Right atrium auricular region (tissue), 2 donors: ENCODE data around the gene MAN2A2. TPM values are rescaled to one million over a fixed set of nuclear protein-coding genes. Genes with fewer than 3 reads are reported as not detected.

ENCODE experiments used
- DNase-seq: peaks from one replicate; pipeline ENCODE4 v3.0.0-alpha.2; 2019; ENCODE audit warnings: low spot score
- H3K27ac ChIP-seq, 2 donors: fragments of 200-600 bp; sonication (generic); 1 replicate in 1 of 2; 2 replicates in 1 of 2; pipeline ENCODE4 v1.5.1; 2016 to 2019
- H3K27me3 ChIP-seq, 2 donors: fragments of 200-600 bp; sonication (generic); one replicate each; pipeline versions ENCODE4 v1.5.1 to v1.6.0; 2017 to 2019
- H3K36me3 ChIP-seq: fragments of 200-600 bp; sonication (generic); one replicate; pipeline ENCODE4 v1.5.1; 2016
- H3K4me1 ChIP-seq, 2 donors: fragments of 200-600 bp; sonication (generic); one replicate each; pipeline versions ENCODE4 v1.5.1 to v1.6.0; 2017 to 2019
- H3K4me3 ChIP-seq, 2 donors: fragments of 200-600 bp; sonication (generic); 1 replicate in 1 of 2; 2 replicates in 1 of 2; pipeline ENCODE4 v1.5.1; 2017 to 2019; ENCODE audit warnings: mild to moderate bottlenecking in 1 of 2, moderate library complexity in 1 of 2
- H3K9me3 ChIP-seq, 2 donors: fragments of 200-600 bp; sonication (generic); one replicate each; pipeline ENCODE4 v1.5.1; 2019
- CTCF ChIP-seq, 2 donors: fragments of 200-600 bp; sonication (generic); IDR thresholded peaks; one replicate each; pipeline ENCODE4 v1.5.1; 2019; ENCODE audit warnings: antibody characterized with exemption in 2 of 2
- total RNA-seq, 2 donors: library from RNA; depleted of rRNA; stranded (reverse); fragments of >200 nt; gene quantifications; one replicate each; pipeline ENCODE4 v1.1.0, GENCODE V29; 2016

Gene MAN2A2
- total RNA-seq, 2 donors from 2014 or later = 41.7 to 42.3 TPM

DNA sequence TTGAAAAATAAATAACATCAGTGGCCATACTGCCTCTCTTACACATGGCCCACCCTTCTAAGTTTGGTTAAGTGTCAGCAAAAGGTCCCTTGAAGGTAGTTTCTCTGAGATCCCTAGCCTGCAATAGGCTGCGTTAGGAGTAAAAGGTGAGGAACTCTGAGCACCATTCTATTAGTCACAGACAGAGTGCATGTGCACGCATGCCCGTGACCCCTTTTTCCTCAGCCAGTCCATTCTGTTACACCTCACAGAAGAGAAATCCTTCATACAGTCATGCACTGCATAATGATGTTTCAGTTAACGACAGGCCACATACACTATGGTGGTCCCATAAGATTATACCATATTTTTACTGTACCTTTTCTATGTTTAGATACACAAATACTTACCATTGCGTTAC, 64.1 kb downstream of the MAN2A2 start:
- no peak for DNase-seq
- no peak for TF ChIP-seq CTCF (IDR thresholded peaks at IDR 0.05)
- Histone ChIP-seq H3K27ac (no peak overlapping the region), H3K4me3 (no peak overlapping the region), H3K9me3 (no peaks in the 10 kb centered on the region), H3K4me1 (no peaks in the 10 kb centered on the region), H3K27me3 (no peaks in the 10 kb centered on the region), H3K36me3 (no peaks in the 10 kb centered on the region)

DNA sequence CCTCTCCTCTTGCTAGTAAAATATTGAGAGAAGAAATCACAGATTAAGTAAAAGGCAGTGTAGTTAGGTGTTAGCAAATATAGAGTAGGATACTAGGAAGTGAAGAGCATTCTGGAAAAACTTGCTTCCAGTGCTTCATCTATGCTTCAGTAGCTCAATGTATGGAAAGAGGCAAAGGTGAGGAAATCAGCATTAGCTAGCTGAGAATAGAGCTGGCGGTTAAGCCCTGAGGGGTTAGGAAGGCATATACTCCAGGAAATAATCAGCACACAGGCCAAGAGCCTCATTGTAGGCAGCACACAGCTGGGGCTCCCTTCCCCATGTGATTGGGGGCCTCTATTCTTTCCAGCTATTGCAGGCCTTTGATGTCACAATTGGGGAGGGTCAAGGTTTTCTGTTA, 65.3 kb downstream of the MAN2A2 start:
- no peak for TF ChIP-seq CTCF (IDR thresholded peaks at IDR 0.05)
- Histone ChIP-seq H3K4me3 (no peak overlapping the region), H3K27me3 (no peaks in the 10 kb centered on the region), H3K4me1 (no peaks in the 10 kb centered on the region), H3K27ac (no peak overlapping the region), H3K9me3 (no peaks in the 10 kb centered on the region), H3K36me3 (no peaks in the 10 kb centered on the region)
- DNase-seq = no peak

- no peak for TF ChIP-seq CTCF (IDR thresholded peaks at IDR 0.05)
- H3K36me3 ChIP-seq = no peaks in the 10 kb centered on the region
These were observed 67.2 kb downstream of the MAN2A2 start for GRCh38 chr15:90970274-90970673.

GRCh38 chr15:90972133-90972532, 69.0 kb downstream of the MAN2A2 start:
- TF ChIP-seq CTCF (IDR thresholded peaks at IDR 0.05) = no peak
- no peak for DNase-seq
- no peaks in the 10 kb centered on the region for H3K4me1 ChIP-seq
- no peak overlapping the region for H3K4me3 ChIP-seq
- no peaks in the 10 kb centered on the region for H3K27me3 ChIP-seq
- no peaks in the 10 kb centered on the region for H3K9me3 ChIP-seq
- no peaks in the 10 kb centered on the region for H3K36me3 ChIP-seq
- H3K27ac ChIP-seq = no peak overlapping the region

More at GRCh38 chr15:90970274-90970673, 67.2 kb downstream of the MAN2A2 start:
- Histone ChIP-seq H3K4me3 (no peak overlapping the region), H3K27me3 (no peaks in the 10 kb centered on the region), H3K4me1 (no peaks in the 10 kb centered on the region), H3K9me3 (no peaks in the 10 kb centered on the region), H3K27ac (no peak overlapping the region)
- DNase-seq = no peak

Other genes with a start within 250 kb of the MAN2A2 start
- gene BLM, start 186.0 kb upstream of the MAN2A2 start, total RNA-seq = 10 to 100 TPM; 19.3 to 26.7 TPM
- gene FURIN, start 34.7 kb upstream of the MAN2A2 start, total RNA-seq = 10 to 100 TPM; 57.1 to 82.8 TPM
- gene FES, start 18.8 kb upstream of the MAN2A2 start, total RNA-seq = 10 to 100 TPM in 1 of 2 donors, 1 to 10 TPM in 1; 9.3 to 14.9 TPM
- 10 to 100 TPM; 14.9 to 17.9 TPM for gene HDDC3, start 29.2 kb downstream of the MAN2A2 start, total RNA-seq
- 10 to 100 TPM; 17.4 to 19.0 TPM for gene UNC45A, start 32.0 kb downstream of the MAN2A2 start, total RNA-seq
- gene RCCD1, start 51.6 kb downstream of the MAN2A2 start, total RNA-seq = 1 to 10 TPM; 6.8 to 9.5 TPM
- gene PRC1, start 91.2 kb downstream of the MAN2A2 start, total RNA-seq = 10 to 100 TPM in 1 of 2 donors, 1 to 10 TPM in 1; 4.8 to 12.9 TPM
- 1 to 10 TPM; 5.8 to 6.1 TPM for gene VPS33B, start 119.3 kb downstream of the MAN2A2 start, total RNA-seq
- gene SV2B, start 197.0 kb downstream of the MAN2A2 start, total RNA-seq = under 1 TPM; 0.24 to 0.56 TPM